Stimulated activated naive CD4-positive, alpha-beta T cell (primary cell): Measurements from ENCODE around the gene MACROD2.

Experiments used
- DNase-seq, 6 experiments: peaks; one replicate each; lab custom pipeline; 2025; lab: John Stamatoyannopoulos, UW

Gene MACROD2

GRCh38 chr20:15812696-15813095 is 1817.4 kb downstream of the MACROD2 start:
- no peak for DNase-seq

GRCh38 chr20:15814360-15814759 is 1819.0 kb downstream of the MACROD2 start:
- no peak for DNase-seq

- no peak for DNase-seq
Measured at GRCh38 chr20:15814911-15815310, 1819.6 kb downstream of the MACROD2 start.

GRCh38 chr20:15817351-15817750 is 1822.0 kb downstream of the MACROD2 start:
- no peak for DNase-seq

- DNase-seq, result no peak
Measured at GRCh38 chr20:15818651-15819071, 1823.3 kb downstream of the MACROD2 start.

- no peak for DNase-seq
Measured at GRCh38 chr20:15823718-15824117, 1828.4 kb downstream of the MACROD2 start.

GRCh38 chr20:15827628-15828027 is 1832.3 kb downstream of the MACROD2 start:
- DNase-seq, result no peak

- DNase-seq, result no peak
Measured at GRCh38 chr20:15831201-15831600, 1835.9 kb downstream of the MACROD2 start.

- DNase-seq, result no peak
Measured at GRCh38 chr20:15832512-15832911, 1837.2 kb downstream of the MACROD2 start.

GRCh38 chr20:15834857-15835256 is 1839.5 kb downstream of the MACROD2 start:
- no peak for DNase-seq

- DNase-seq, result no peak
Measured at GRCh38 chr20:15835811-15836210, 1840.5 kb downstream of the MACROD2 start.

GRCh38 chr20:15836634-15837033 is 1841.3 kb downstream of the MACROD2 start:
- DNase-seq, result no peak

GRCh38 chr20:15837563-15837962 is 1842.2 kb downstream of the MACROD2 start:
- DNase-seq, result no peak

GRCh38 chr20:15838466-15838865 is 1843.2 kb downstream of the MACROD2 start:
- DNase-seq, result no peak

- no peak for DNase-seq
Measured at GRCh38 chr20:15840636-15841301, 1845.5 kb downstream of the MACROD2 start.

GRCh38 chr20:15842872-15843271 is 1847.6 kb downstream of the MACROD2 start:
- DNase-seq, result no peak

GRCh38 chr20:15843777-15844176 is 1848.5 kb downstream of the MACROD2 start:
- DNase-seq, result no peak

- DNase-seq, result no peak
Measured at GRCh38 chr20:15847196-15847784, 1852.0 kb downstream of the MACROD2 start.

GRCh38 chr20:15848126-15848525 is 1852.8 kb downstream of the MACROD2 start:
- DNase-seq, result no peak

GRCh38 chr20:15848995-15849610 is 1853.8 kb downstream of the MACROD2 start:
- DNase-seq, result no peak

GRCh38 chr20:15851576-15852215 is 1856.4 kb downstream of the MACROD2 start:
- no peak for DNase-seq

GRCh38 chr20:15854911-15855310 is 1859.6 kb downstream of the MACROD2 start:
- no peak for DNase-seq
